Endothelial cell of umbilical vein (primary cell): Measurements from ENCODE around the gene HTR1E. TPM values are rescaled to one million over a fixed set of nuclear protein-coding genes. Genes with fewer than 3 reads are reported as not detected.

ENCODE experiments used
- BruUV-seq: library from RNA; stranded (reverse); fragments of 400-500 nt; replicated peaks from 2 replicates; lab custom pipeline; 2021; lab: Mats Ljungman, UMichigan
- CTCF ChIA-PET: fragments of 300-600, 350-600 bp; sonication (Branson Sonifier 250); formaldehyde crosslinking; loops from one replicate; lab custom pipeline; 2021; ENCODE audit warnings: antibody characterized with exemption, inconsistent platforms; lab: Charles Lee
- POLR2A ChIA-PET: fragments of 300-600, 350-600 bp; sonication (Branson Sonifier 250); formaldehyde crosslinking; loops from one replicate; lab custom pipeline; 2021; ENCODE audit warnings: antibody characterized with exemption, inconsistent platforms; lab: Charles Lee
- DNase-seq: peaks from one replicate; pipeline ENCODE4 v3.0.0-alpha.2; 2011; ENCODE audit warnings: low read depth, low spot score
- FAIRE-seq: peaks from 2 replicates; lab custom pipeline; 2011; peaks lifted over from hg19 to GRCh38; lab: Jason Lieb, UNC
- H2AFZ ChIP-seq: 2 replicates; pipeline ENCODE4 v1.6.0; 2012; ENCODE audit warnings: low read depth, low read length, control low read depth, inconsistent platforms
- H3K27ac ChIP-seq: 2 replicates; pipeline ENCODE4 v1.5.1; 2011; ENCODE audit warnings: low read depth, mild to moderate bottlenecking, control low read depth, low read length, moderate library complexity; ENCODE audit not compliant: insufficient read depth
- H3K27me3 ChIP-seq, 2 experiments: 2 replicates each; pipeline versions ENCODE4 v1.6.0 to v1.6.1; 2011; ENCODE audit warnings: low read length in 2 of 2, mixed read lengths in 1 of 2; ENCODE audit not compliant: control insufficient read depth in 2 of 2, insufficient read depth in 2 of 2
- H3K36me3 ChIP-seq, 2 experiments: 2 replicates in 1 of 2; 3 replicates in 1 of 2; pipeline ENCODE4 v1.5.1; 2011; ENCODE audit warnings: low read length in 2 of 2, mild to moderate bottlenecking in 1 of 2, moderate library complexity in 1 of 2; ENCODE audit not compliant: control insufficient read depth in 2 of 2, insufficient read depth in 2 of 2; ENCODE audit errors: extremely low read depth in 1 of 2
- H3K4me1 ChIP-seq: 3 replicates; pipeline ENCODE4 v1.5.1; 2011; ENCODE audit warnings: mild to moderate bottlenecking, low read length; ENCODE audit not compliant: control insufficient read depth, insufficient read depth; ENCODE audit errors: extremely low read depth
- H3K4me2 ChIP-seq: 2 replicates; pipeline ENCODE4 v1.6.1; 2011; ENCODE audit warnings: low read length, control low read depth, mixed read lengths; ENCODE audit not compliant: insufficient read depth
- H3K4me3 ChIP-seq, 3 experiments: fragments of 200-600 bp in 1 of 3; sonication (generic), shearing (Covaris generic) in 1 of 3; replicated peaks in 1 of 3; 2 replicates each; pipeline ENCODE4 v1.5.1; 2011 to 2016; ENCODE audit warnings: control low read depth in 3 of 3, low read length in 3 of 3, mild to moderate bottlenecking in 2 of 3, inconsistent platforms in 1 of 3, low read depth in 1 of 3, moderate library complexity in 1 of 3; ENCODE audit not compliant: insufficient read depth in 1 of 3
- H3K79me2 ChIP-seq: 2 replicates; pipeline ENCODE4 v1.6.0; 2012; ENCODE audit warnings: low read length, inconsistent platforms; ENCODE audit not compliant: control insufficient read depth, insufficient read depth
- H3K9ac ChIP-seq: replicated peaks from 2 replicates; pipeline ENCODE3; 2011; ENCODE audit warnings: low read length, control low read depth; ENCODE audit not compliant: insufficient read depth; ENCODE audit errors: extremely low read depth
- H3K9me1 ChIP-seq: replicated peaks from 3 replicates; pipeline ENCODE4 v1.6.0; 2011; ENCODE audit warnings: mild to moderate bottlenecking, low read length; ENCODE audit not compliant: control insufficient read depth, insufficient read depth; ENCODE audit errors: extremely low read depth
- H3K9me3 ChIP-seq: replicated peaks from 2 replicates; pipeline ENCODE4 v1.5.1; 2012; ENCODE audit warnings: low read length, inconsistent platforms; ENCODE audit not compliant: control insufficient read depth, insufficient read depth
- H4K20me1 ChIP-seq: replicated peaks from 2 replicates; pipeline ENCODE3; 2011; ENCODE audit warnings: mild to moderate bottlenecking, low read length; ENCODE audit not compliant: control insufficient read depth, insufficient read depth; ENCODE audit errors: extremely low read depth
- CTCF ChIP-seq, 2 donors: IDR thresholded peaks; 1 replicate in 1 of 2; 2 replicates in 1 of 2; pipeline ENCODE4 v1.5.1; 2011; ENCODE audit warnings: low read length in 2 of 2, mild to moderate bottlenecking in 2 of 2, moderate library complexity in 2 of 2, control low read depth in 1 of 2, inconsistent platforms in 1 of 2, low read depth in 1 of 2; ENCODE audit not compliant: insufficient read depth in 1 of 2; ENCODE audit errors: extremely low read depth in 1 of 2
- EZH2 ChIP-seq: IDR thresholded peaks from 2 replicates; pipeline ENCODE4 v1.6.1; 2012; ENCODE audit warnings: borderline replicate concordance, low read depth, mild to moderate bottlenecking, moderate library complexity, low read length, inconsistent platforms; ENCODE audit not compliant: severe bottlenecking
- FOS ChIP-seq: IDR thresholded peaks from 2 replicates; pipeline ENCODE4 v1.6.1; 2011; ENCODE audit warnings: mild to moderate bottlenecking, low read length, moderate library complexity, borderline replicate concordance; ENCODE audit not compliant: insufficient read depth
- GATA2 ChIP-seq: IDR thresholded peaks from 2 replicates; pipeline ENCODE4 v1.7.0; 2011; ENCODE audit warnings: low read depth, mild to moderate bottlenecking, moderate library complexity, mixed read lengths, low read length; ENCODE audit not compliant: insufficient read length, insufficient read depth
- JUN ChIP-seq: IDR thresholded peaks from 2 replicates; pipeline ENCODE4 v1.6.1; 2011; ENCODE audit warnings: borderline replicate concordance, low read depth; ENCODE audit not compliant: insufficient read length, insufficient read depth
- MYC ChIP-seq: IDR thresholded peaks from one replicate; pipeline ENCODE4 v1.6.1; 2011; ENCODE audit warnings: mild to moderate bottlenecking, low read depth, low read length
- POLR2A ChIP-seq: IDR thresholded peaks from 2 replicates; pipeline ENCODE4 v1.6.1; 2012; ENCODE audit warnings: low read depth, mild to moderate bottlenecking, control low read depth, low read length
- POLR2AphosphoS5 ChIP-seq: IDR thresholded peaks from 2 replicates; pipeline ENCODE4 v1.6.1; 2012; ENCODE audit warnings: low read depth, mild to moderate bottlenecking, control low read depth, low read length, moderate library complexity; ENCODE audit not compliant: insufficient read depth
- dilution Hi-C: fragments of 300-500 bp; cut with MboI; formaldehyde crosslinking; loops from one replicate; pipeline ENCODE4 v1.15.0; 2019; ENCODE audit warnings: low sequenced_read_pairs; ENCODE audit not compliant: extremely low pct_ligation_motif_present
- intact Hi-C: fragments of 100-400 bp; cut with micrococcal nuclease; formaldehyde crosslinking; loops from one replicate; pipeline ENCODE4 v1.10.0; 2022
- polyA plus RNA-seq, 4 experiments: library from polyadenylated mRNA; depleted of rRNA in 3 of 4; stranded (reverse) in 3 of 4; unstranded in 1 of 4; fragments of >200 nt; gene quantifications; 2 replicates each; pipeline versions ENCODE4 v1.2.1 to v1.2.3, GENCODE V29; 2011 to 2012; ENCODE audit warnings: missing spikeins in 1 of 4
- total RNA-seq: library from RNA; stranded (reverse); gene quantifications from 2 replicates; pipeline ENCODE4 v1.2.3, GENCODE V29; 2021
- TF ChIP-seq, protein P1 (sequence below): IDR thresholded peaks from 2 replicates; pipeline ENCODE4 v1.6.1; 2011; ENCODE audit not compliant: insufficient read depth, insufficient read length

Gene HTR1E
- total and polyA plus RNA-seq, 2 donors (not counting 3 experiments of a cell fraction or from before 2014, with no cell fraction given) = not detected

DNA sequence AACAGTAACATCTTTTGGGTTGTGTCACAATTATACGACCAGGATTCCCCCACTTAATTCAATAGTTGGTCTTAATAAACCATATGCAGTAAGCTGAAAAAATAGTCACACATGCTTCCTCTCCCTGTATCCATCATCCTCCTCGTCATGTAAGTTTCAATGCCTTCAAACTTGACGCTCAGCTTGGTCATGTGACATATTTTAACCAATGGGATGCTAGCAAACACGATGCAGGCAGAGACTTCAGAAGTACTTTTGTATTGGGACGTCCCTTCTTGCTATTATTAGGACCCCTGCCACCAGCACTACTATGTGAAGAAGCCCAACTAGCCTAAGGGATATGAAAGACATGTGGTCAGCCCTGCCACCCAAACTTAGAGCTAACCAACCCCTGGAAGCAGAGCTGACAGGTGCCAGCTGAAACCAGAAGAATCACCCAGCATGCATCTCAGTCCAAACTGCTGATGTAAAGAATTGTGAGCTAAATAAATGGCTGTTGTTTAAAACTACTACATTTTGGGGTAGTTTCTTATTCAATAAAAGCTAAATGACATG is 108.3 kb downstream of the HTR1E start:
- Histone ChIP-seq H2AFZ (no peak overlapping the region), H3K9me3 (no peaks in the 10 kb centered on the region), H3K36me3 (no peaks in the 10 kb centered on the region), H3K27me3 (no peaks in the 10 kb centered on the region), H3K9ac (no peak overlapping the region), H3K4me1 (no peaks in the 10 kb centered on the region), H3K79me2 (no peaks in the 10 kb centered on the region), H3K27ac (no peak overlapping the region), H3K9me1 (no peaks in the 10 kb centered on the region), H3K4me3 (no peak overlapping the region), H4K20me1 (no peaks in the 10 kb centered on the region), H3K4me2 (no peak overlapping the region)
- intact Hi-C loops = no loop called here
- dilution Hi-C loops = no loop called here
- ChIA-PET CTCF (interaction anchor here (1.0 to 1.5 kb wide), 3 partner anchors 17 to 33 kb away, joined by 3 read pairs; no protein-coding TSS in a partner anchor), POLR2A (no interaction called here)
- TF ChIP-seq POLR2AphosphoS5 (no peak), POLR2A (no peak), MYC (no peak), CTCF (IDR thresholded peaks at IDR 0.05; ENCODE audit: extremely low read depth in 1 of 2, insufficient read depth in 1 of 2, low read depth in 1 of 2, low read length in 2 of 2) (no peak), FOS (no peak), EZH2 (no peak), JUN (no peak), GATA2 (no peak)
- TF ChIP-seq, protein P1, sequence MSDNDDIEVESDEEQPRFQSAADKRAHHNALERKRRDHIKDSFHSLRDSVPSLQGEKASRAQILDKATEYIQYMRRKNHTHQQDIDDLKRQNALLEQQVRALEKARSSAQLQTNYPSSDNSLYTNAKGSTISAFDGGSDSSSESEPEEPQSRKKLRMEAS = no peak
- BruUV-seq = no TSS peak
- DNase-seq (no peak), FAIRE-seq (no peak)
